ENCODE data around the gene ALPK1. TPM values are rescaled to one million over a fixed set of nuclear protein-coding genes. Genes with fewer than 3 reads are reported as not detected.

Gene ALPK1
- total RNA-seq, 2 donors from 2014 or later: 23.0 to 26.3 TPM

DNA sequence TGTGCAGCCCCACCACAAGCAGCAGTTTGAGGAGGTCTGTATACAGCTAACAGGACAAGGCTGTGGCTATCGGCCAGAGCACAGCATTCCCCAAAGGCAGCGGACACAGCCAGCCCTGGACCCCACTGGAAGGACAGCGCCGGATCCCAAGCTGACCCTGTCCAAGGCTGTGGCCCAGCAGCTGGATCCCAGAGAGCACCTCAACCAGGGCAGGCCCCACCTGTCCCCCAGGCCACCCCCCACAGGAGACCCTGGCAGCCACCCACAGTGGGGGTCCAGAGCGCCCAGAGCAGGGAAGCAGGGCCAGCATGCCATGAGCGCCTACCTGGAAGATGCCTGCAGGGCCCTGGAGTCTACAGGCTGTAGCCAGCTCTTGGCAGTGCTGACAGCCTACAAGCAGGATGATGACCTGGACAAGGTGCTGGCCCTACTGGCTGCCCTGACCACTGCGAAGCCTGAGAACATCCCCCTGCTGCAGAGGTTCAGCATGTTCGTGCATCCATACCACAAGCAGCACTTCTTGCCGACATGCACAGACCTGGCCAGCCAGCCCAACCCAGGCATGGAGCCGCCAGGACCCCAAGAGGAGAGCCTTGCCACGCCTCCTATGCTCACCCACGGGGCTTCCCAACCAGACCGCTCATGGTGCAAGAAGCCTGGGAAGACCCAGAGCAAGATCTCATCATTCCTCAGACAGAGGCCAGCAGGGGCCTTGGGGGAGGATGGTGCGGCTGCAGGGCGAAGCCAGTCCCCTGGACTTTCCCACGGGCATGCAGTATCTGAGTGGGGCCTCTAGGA, 62.0 kb downstream of the ALPK1 start:
- intact Hi-C loops (cut with DNase I, micrococcal nuclease): no loop called here
- ATAC-seq (no peak), DNase-seq (no peak)

DNA sequence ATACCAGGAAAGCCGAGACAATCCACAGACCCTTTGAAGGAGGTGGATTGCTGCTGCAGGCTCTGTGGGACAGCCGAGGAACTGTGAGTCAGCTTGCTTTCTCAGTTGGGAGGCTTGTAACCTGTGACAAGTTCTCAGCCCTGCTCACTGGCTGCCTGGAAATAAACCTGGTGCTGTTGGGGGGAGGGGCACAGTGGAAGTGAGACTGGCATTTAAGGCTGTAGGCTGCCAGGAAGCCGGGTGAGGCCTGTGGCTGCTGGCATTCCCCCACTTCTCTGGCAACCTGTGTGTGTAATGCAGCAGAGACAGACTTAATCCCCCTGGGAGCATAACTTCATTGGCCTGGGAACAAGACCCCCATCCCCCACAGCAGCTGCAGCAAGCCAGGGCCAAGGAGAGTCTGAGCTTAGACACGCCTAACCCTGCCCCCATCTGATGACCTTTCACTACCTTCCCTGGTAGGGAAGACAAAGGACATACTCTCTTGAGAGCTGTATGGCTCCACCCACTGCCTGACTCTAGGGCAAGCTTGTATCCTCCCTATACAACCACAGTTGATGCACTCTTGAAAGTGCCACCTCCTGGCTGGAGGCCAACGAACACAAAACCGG, 64.1 kb downstream of the ALPK1 start:
- no peak for DNase-seq
- intact Hi-C loops (cut with DNase I, micrococcal nuclease): no loop called here
- peak; percentile 80 for ATAC-seq

- intact Hi-C loops (cut with DNase I, micrococcal nuclease): no loop called here
- DNase-seq: no peak
Measured at GRCh38 chr4:112370466-112370865, 73.3 kb downstream of the ALPK1 start.

DNA sequence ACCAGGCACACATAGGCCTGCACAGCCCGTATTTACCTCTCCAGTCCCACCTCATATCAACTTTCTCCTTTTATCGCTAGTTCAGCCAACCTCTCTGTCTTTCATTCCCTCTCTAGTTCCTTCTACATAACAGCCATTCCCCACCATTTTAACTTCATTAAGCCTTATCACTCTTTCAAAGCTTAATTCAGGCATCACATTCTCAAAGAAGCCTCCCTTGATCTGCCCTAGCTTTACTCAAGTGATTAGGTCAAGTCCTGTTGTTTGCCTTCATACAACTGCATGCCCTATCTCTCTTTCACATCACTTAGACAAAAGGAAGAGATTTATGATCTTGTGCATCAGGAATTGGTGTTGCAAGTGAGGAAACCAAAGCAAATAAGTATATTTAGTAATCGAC, 74.2 kb downstream of the ALPK1 start:
- ATAC-seq (no peak), DNase-seq (no peak)
- intact Hi-C loops (cut with DNase I, micrococcal nuclease): no loop called here

More at GRCh38 chr4:112370466-112370865, 73.3 kb downstream of the ALPK1 start:
- ATAC-seq: no peak

- no peak for DNase-seq
- no peak for ATAC-seq
- intact Hi-C loops (cut with DNase I, micrococcal nuclease): no loop called here
Measured at GRCh38 chr4:112374850-112375249, 77.7 kb downstream of the ALPK1 start.

GRCh38 chr4:112377171-112377570, 80.0 kb downstream of the ALPK1 start:
- intact Hi-C loops (cut with DNase I, micrococcal nuclease): no loop called here
- ATAC-seq (no peak), DNase-seq (no peak)

- intact Hi-C loops (cut with DNase I, micrococcal nuclease): no loop called here
- ATAC-seq (no peak), DNase-seq (no peak)
Measured at GRCh38 chr4:112377594-112378242, 80.5 kb downstream of the ALPK1 start.

DNA sequence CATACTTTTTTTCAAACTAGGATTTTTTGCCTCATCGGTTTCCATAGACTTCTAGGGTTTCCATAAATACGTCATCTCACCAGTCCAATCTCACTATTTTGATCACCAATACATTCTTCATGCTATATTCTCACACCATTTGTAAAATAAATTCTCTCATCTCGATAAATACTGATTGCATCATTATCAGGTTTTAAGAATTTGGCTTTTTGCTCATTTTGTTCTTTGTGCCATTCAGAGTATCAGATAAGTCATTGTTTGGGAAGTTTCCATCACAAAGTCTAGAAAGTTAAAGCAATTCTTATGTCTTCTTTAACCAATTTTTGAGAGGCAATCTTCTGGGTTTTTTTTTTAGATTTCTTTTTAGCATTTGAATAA, 81.1 kb downstream of the ALPK1 start:
- ATAC-seq (no peak), DNase-seq (no peak)
- intact Hi-C loops (cut with DNase I, micrococcal nuclease): no loop called here

- DNase-seq (no peak), ATAC-seq (no peak)
- intact Hi-C loops (cut with DNase I, micrococcal nuclease): no loop called here
Measured at GRCh38 chr4:112378858-112379257, 81.7 kb downstream of the ALPK1 start.

- DNase-seq (no peak), ATAC-seq (no peak)
- intact Hi-C loops (cut with DNase I, micrococcal nuclease): no loop called here
Measured at GRCh38 chr4:112379306-112379705, 82.1 kb downstream of the ALPK1 start.

- no peak for ATAC-seq
- no peak for DNase-seq
- intact Hi-C loops (cut with DNase I, micrococcal nuclease): no loop called here
Measured at GRCh38 chr4:112381996-112382692, 85.0 kb downstream of the ALPK1 start.

GRCh38 chr4:112386071-112386470, 88.9 kb downstream of the ALPK1 start:
- DNase-seq (no peak), ATAC-seq (no peak)
- intact Hi-C loops (cut with DNase I, micrococcal nuclease): no loop called here

DNA sequence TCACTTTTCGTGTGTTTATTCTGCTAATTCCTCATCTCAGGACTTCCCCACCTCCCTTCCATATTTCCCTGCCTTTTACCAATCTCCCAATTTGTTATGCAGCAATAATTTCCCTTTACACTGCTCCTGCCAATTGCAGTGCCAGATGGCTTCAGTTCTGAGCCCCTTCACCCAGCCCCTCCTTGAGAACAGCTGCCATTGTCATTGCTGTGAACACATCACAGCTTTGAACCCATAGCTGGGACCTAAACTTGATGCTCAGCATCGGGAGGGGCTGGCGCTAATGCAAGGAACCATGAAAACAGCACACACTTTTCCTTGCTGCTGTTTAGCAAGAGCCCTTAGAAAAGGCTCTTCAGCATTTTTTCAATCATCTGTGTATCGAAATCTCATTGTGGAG, 104.9 kb downstream of the ALPK1 start:
- DNase-seq (no peak), ATAC-seq (no peak)
- intact Hi-C loops (cut with DNase I, micrococcal nuclease): no loop called here

DNA sequence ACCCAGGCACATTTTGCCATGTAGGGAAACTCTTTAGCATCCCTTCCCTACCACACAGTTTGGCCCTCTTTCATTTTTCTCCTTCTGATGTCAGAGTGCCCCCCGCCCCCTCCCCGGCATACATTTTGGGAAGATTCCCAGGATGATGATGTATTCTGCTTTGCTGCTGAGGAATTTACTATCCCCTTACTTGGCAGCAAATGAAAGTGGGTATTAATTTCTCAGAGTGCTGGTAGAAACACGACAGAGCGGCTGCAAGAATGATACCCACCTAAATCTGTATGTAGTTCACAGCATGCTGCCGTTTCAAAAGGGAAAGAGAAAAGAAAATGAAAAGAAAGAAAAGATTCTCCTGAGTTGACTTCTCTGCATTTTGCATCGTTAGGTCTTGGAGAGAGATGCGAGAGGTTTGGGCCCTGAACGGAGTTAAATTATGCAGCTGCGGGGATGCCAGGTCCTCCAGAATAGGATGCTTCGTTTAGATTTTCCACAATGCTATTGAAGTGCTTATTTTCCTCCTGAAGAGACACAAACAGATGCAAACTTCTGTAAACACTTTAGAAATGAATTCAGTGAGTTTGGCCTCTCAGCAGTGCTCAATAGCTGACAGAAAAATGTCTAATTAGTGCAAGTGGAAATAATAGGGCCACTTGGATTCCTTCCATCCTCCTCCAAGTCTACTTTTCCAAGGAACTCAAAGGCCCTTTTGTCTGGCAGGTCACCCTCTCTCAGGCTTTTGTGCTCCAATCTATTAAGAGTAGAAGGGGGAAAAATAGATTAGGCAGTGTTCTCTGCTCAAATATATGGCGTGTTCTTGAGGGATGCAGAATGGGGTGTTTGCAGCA, 106.2 kb downstream of the ALPK1 start:
- intact Hi-C loops (cut with DNase I, micrococcal nuclease): no loop called here
- no peak for ATAC-seq
- no peak for DNase-seq

GRCh38 chr4:112410364-112410763, 113.2 kb downstream of the ALPK1 start:
- no peak for DNase-seq
- no peak for ATAC-seq
- intact Hi-C loops (cut with DNase I, micrococcal nuclease): no loop called here

DNA sequence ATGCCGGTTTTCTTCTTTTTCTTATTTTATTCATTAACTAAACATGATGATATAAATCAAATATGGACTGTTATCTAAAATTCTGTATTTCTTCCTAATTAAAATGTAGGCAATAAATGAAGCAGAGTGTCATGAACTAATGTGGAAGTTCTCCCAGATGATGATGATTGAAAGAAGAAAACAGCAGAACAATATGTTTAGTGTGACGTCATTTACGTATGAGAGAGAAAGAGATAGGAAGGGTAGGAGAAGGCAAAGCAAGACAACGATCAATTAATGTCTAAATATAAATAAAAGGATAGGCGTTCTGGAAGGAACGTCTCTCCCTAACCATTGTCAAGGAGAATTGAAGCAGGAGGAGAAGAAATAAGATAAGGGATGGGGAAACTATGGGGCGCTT, 113.6 kb downstream of the ALPK1 start:
- ATAC-seq: no peak
- intact Hi-C loops (cut with DNase I, micrococcal nuclease): no loop called here
- DNase-seq: no peak

GRCh38 chr4:112411781-112412550, 114.8 kb downstream of the ALPK1 start:
- intact Hi-C loops (cut with DNase I, micrococcal nuclease): no loop called here
- ATAC-seq (no peak), DNase-seq (no peak)

GRCh38 chr4:112416464-112416863, 119.3 kb downstream of the ALPK1 start:
- ATAC-seq (no peak), DNase-seq (no peak)
- intact Hi-C loops (cut with DNase I, micrococcal nuclease): no loop called here
